Heart left ventricle (tissue), 16 donors: ENCODE data around the gene FARP1. TPM values are rescaled to one million over a fixed set of nuclear protein-coding genes. Genes with fewer than 3 reads are reported as not detected.

Experiments
- ATAC-seq, 4 donors: fragments of 200-7000 bp; cut with Tn5 transposase; one replicate each; pipeline ENCODE4 v1.9.1; 2020 to 2022; ENCODE audit warnings: moderate library complexity in 4 of 4, mild to moderate bottlenecking in 3 of 4, moderate number of reproducible peaks in 1 of 4
- DNase-seq, 5 donors: peaks; one replicate each; pipeline ENCODE4 v3.0.0-alpha.2; 2020
- H3K27ac ChIP-seq, 12 donors: fragments of 200-600 bp; sonication (generic) in 4 of 12; one replicate each; pipeline versions ENCODE4 v1.5.0 to v1.8.0; 2016 to 2022; ENCODE audit warnings: mild to moderate bottlenecking in 2 of 12
- H3K27me3 ChIP-seq, 9 donors: fragments of 200-600 bp; sonication (generic) in 2 of 9; one replicate each; pipeline versions ENCODE4 v1.5.1 to v1.8.0; 2016 to 2022; ENCODE audit warnings: mild to moderate bottlenecking in 3 of 9
- H3K36me3 ChIP-seq, 9 donors: fragments of 200-600 bp; sonication (generic) in 2 of 9; one replicate each; pipeline versions ENCODE4 v1.5.0 to v1.8.0; 2018 to 2022; ENCODE audit warnings: mild to moderate bottlenecking in 2 of 9
- H3K4me1 ChIP-seq, 12 donors: fragments of 200-600 bp; sonication (generic) in 4 of 12; one replicate each; pipeline versions ENCODE4 v1.5.0 to v1.8.0; 2016 to 2022; ENCODE audit warnings: mild to moderate bottlenecking in 3 of 12
- H3K4me3 ChIP-seq, 12 donors: fragments of 200-600 bp; sonication (generic) in 4 of 12; one replicate each; pipeline versions ENCODE4 v1.5.0 to v1.8.0; 2017 to 2022; ENCODE audit warnings: mild to moderate bottlenecking in 9 of 12, moderate library complexity in 4 of 12
- H3K9me3 ChIP-seq, 12 donors: fragments of 200-600 bp; sonication (generic) in 4 of 12; one replicate each; pipeline versions ENCODE4 v1.5.0 to v1.8.0; 2016 to 2022; ENCODE audit warnings: mild to moderate bottlenecking in 1 of 12
- CTCF ChIP-seq, 12 donors: fragments of 200-600 bp; sonication (generic) in 4 of 12; IDR thresholded peaks; one replicate each; pipeline versions ENCODE4 v1.5.0 to v1.8.0; 2018 to 2022; ENCODE audit warnings: antibody characterized with exemption in 12 of 12, mild to moderate bottlenecking in 5 of 12
- POLR2A ChIP-seq, 2 donors: fragments of 450-650 bp; IDR thresholded peaks; one replicate each; pipeline ENCODE4 v1.6.1; 2017; ENCODE audit warnings: antibody characterized with exemption in 2 of 2, mild to moderate bottlenecking in 2 of 2, moderate library complexity in 2 of 2
- WGBS, 4 donors: extraction: QIAGEN DNeasy Blood & Tissue Kit in 2 of 4; methylation state at CpG; one replicate each; pipeline versions ENCODE4 v1.1.5 to v1.1.7; 2013 to 2018; 5-methylcytosine and 5-hydroxymethylcytosine counted together
- intact Hi-C, 10 donors: fragments of 100-400 bp; cut with DNase I; formaldehyde crosslinking; loops; one replicate each; pipeline versions ENCODE4 v1.11.1 to v1.14.2; 2022
- polyA plus RNA-seq, 2 donors: library from polyadenylated mRNA; stranded (reverse); fragments of 200-250 nt; gene quantifications; one replicate each; pipeline ENCODE4 v1.2.3, GENCODE V29; 2013
- total RNA-seq, 9 donors: library from RNA; depleted of rRNA in 2 of 9; stranded (reverse); fragments of >200 nt in 2 of 9; fragmentation: NEBNext Ultra II Directional in 3 of 9; extraction: Animal tissue kit (Norgen Biotek cat#: 25700) in 3 of 9; gene quantifications; one replicate each; pipeline versions ENCODE4 v1.1.0 to v1.2.4, GENCODE V29; 2016 to 2023
- donor health status: ischemic (EF 13 %, LVEDD 7.1; RV severe dilation, severe dysfunction).
- donor health status: healthy with polysubstance abuse.
- donor health status: DM: no; HTN: yes; CAD: no.
- donor health status: DM: no; HTN: no; CAD: no.
- donor health status: ischemic (EF 25% LVEDD 6.9; RV normal size, moderate dysfunction).
- donor health status: ischemic (EF 25% LVEDD 5.7; RV mildly dilated, moderate dysfunction).
- donor health status: healthy.
- donor health status: DM: yes; HTN: yes; CAD: no.
- donor health status: ischemic (EF 35%, LVEDD 5.7; RV mildly dilated, moderate dysfunction).
- donor health status: nonischemic (EF 11% LVEDD 7.7; RV severe dilation, severe dysfunction).
- donor health status: DM: yes; HTN: yes; CAD: no.
- donor health status: PGD.
- donor health status: ischemic (EF 29% LVEDD 5.4; RV normal size, mild dysfunction).
- donor health status: nonischemic (EF 23%, LVEDD 6.1; RV moderate dilation, normal function).

The FARP1 gene
- total and polyA plus RNA-seq, 11 donors = 7.7 to 51.8 (median 22.3) TPM

GRCh38 chr13:98438246-98439125 is 295.6 kb downstream of the FARP1 start:
- no peak overlapping the region for H3K27ac ChIP-seq

GRCh38 chr13:98439126-98439828 is 296.4 kb downstream of the FARP1 start:
- Histone ChIP-seq H3K27ac (no peak overlapping the region), H3K9me3 (no peaks in the 10 kb centered on the region), H3K4me1 (no peaks in the 10 kb centered on the region), H3K36me3 (peaks cover 0 to 36% (median 10%) of the 10 kb centered on the region in 9 donors), H3K27me3 (no peaks in the 10 kb centered on the region), H3K4me3 (no peak overlapping the region)
- DNase-seq = no peak
- TF ChIP-seq POLR2A (IDR thresholded peaks at IDR 0.05) (no peak), CTCF (IDR thresholded peaks at IDR 0.05) (no peak)
- WGBS, 4 donors = 93 to 97% (median 95%) methylated on average over 27 to 32 of the region's 32 CpGs
- no peak for ATAC-seq
- intact Hi-C loops = no loop called here

More at GRCh38 chr13:98438246-98439125, 295.6 kb downstream of the FARP1 start:
- no peaks in the 10 kb centered on the region for H3K27me3 ChIP-seq
- no peak for DNase-seq
- peaks cover 0 to 36% (median 10%) of the 10 kb centered on the region in 9 donors for H3K36me3 ChIP-seq
- TF ChIP-seq POLR2A (IDR thresholded peaks at IDR 0.05) = no peak
- TF ChIP-seq CTCF (IDR thresholded peaks at IDR 0.05) = no peak
- no peaks in the 10 kb centered on the region for H3K4me1 ChIP-seq
- WGBS, 4 donors = 91 to 96% (median 94%) methylated on average over 16 to 27 of the region's 27 CpGs
- H3K4me3 ChIP-seq = no peak overlapping the region
- H3K9me3 ChIP-seq = no peaks in the 10 kb centered on the region
- ATAC-seq = no peak
- intact Hi-C loops = no loop called here

GRCh38 chr13:98439896-98440295 is 297.0 kb downstream of the FARP1 start:
- intact Hi-C loops = loop anchor here in 5 of 10 donors (5.0 to 10.0 kb wide), 5 partner anchors 145 to 585 kb away; partner anchors contain the start of gene FARP1 (in 1 of the 5)
- H3K27ac ChIP-seq = no peak overlapping the region
- WGBS, 4 donors = 92 to 94% (median 93%) methylated on average over 15 to 16 of the region's 16 CpGs
- TF ChIP-seq CTCF (IDR thresholded peaks at IDR 0.05) (no peak), POLR2A (IDR thresholded peaks at IDR 0.05) (no peak)
- peaks cover 0 to under 1% (median 0%) of the 10 kb centered on the region in 12 donors for H3K4me1 ChIP-seq
- H3K27me3 ChIP-seq = no peaks in the 10 kb centered on the region
- H3K9me3 ChIP-seq = no peaks in the 10 kb centered on the region
- no peak for DNase-seq
- no peak overlapping the region for H3K4me3 ChIP-seq
- H3K36me3 ChIP-seq = peaks cover 0 to 36% (median 10%) of the 10 kb centered on the region in 9 donors
- ATAC-seq = no peak
